GM19395 (cell line): Measurements from ENCODE around the gene SLX9.

ENCODE experiments used
- ATAC-seq: cut with Tn5 transposase; IDR thresholded peaks from one replicate; pipeline ENCODE4 v1.9.1; 2021; ENCODE audit warnings: mild to moderate bottlenecking, moderate library complexity; ENCODE audit not compliant: unreplicated experiment

SLX9 gene

GRCh38 chr21:44913425-44914175, 26.2 kb upstream of the SLX9 start:
- ATAC-seq = no peak

- ATAC-seq = peak; percentile 58
Measured at GRCh38 chr21:44914176-44914874, 25.5 kb upstream of the SLX9 start.

- ATAC-seq = no peak
Measured at GRCh38 chr21:44916965-44917364, 22.9 kb upstream of the SLX9 start.

GRCh38 chr21:44917446-44918106, 22.3 kb upstream of the SLX9 start:
- ATAC-seq = no peak

- no peak for ATAC-seq
Measured at GRCh38 chr21:44918107-44918470, 21.7 kb upstream of the SLX9 start.

- no peak for ATAC-seq
Measured at GRCh38 chr21:44918581-44919033, 21.2 kb upstream of the SLX9 start.

- ATAC-seq = no peak
Measured at GRCh38 chr21:44919111-44919912, 20.5 kb upstream of the SLX9 start.

- peak; percentile 30 for ATAC-seq
Measured at GRCh38 chr21:44919913-44920693, 19.7 kb upstream of the SLX9 start.

- ATAC-seq = peak; percentile 74
Measured at GRCh38 chr21:44920694-44921604, 18.9 kb upstream of the SLX9 start, which contains the start of gene ITGB2. ITGB2 (minus strand) TSS chr21:44920899; CDS start chr21:44910782, 10,117 bp downstream.

GRCh38 chr21:44921928-44922327, 17.9 kb upstream of the SLX9 start:
- no peak for ATAC-seq

GRCh38 chr21:44923480-44924084, 16.2 kb upstream of the SLX9 start:
- ATAC-seq = no peak

- ATAC-seq = no peak
Measured at GRCh38 chr21:44924606-44925377, 15.0 kb upstream of the SLX9 start.

- ATAC-seq = no peak
Measured at GRCh38 chr21:44925378-44925755, 14.5 kb upstream of the SLX9 start.

- no peak for ATAC-seq
Measured at GRCh38 chr21:44926331-44927101, 13.3 kb upstream of the SLX9 start.

GRCh38 chr21:44927259-44927586, 12.6 kb upstream of the SLX9 start:
- ATAC-seq = peak; percentile 12

GRCh38 chr21:44927587-44928461, 12.0 kb upstream of the SLX9 start:
- ATAC-seq = peak; percentile 50
